Stimulated activated memory B cell treated with anti-CD40 and anti-IgM and Interleukin-4, amounts not matched to agents 10 μg/mL and 1 μg/mL and 100 μg/mL, for 72 hours (primary cell): ENCODE measurements around the gene CELA2A.
"Not testable (repeated sequence)": the region's sequence is repeated elsewhere in the genome, so short reads cannot be mapped to it uniquely, and the experiment has no call there.

Experiments used
- ATAC-seq: fragments of 150-1000 bp; cut with Tn5 transposase; 2 replicates; pipeline ENCODE4 v1.10.0; 2021
- H3K27ac Mint-ChIP-seq: one replicate; pipeline ENCODE4 v1.8.0; 2022; ENCODE audit warnings: mild to moderate bottlenecking, mixed read lengths
- H3K27me3 Mint-ChIP-seq: one replicate; pipeline ENCODE4 v1.8.0; 2022; ENCODE audit warnings: mixed read lengths
- H3K36me3 Mint-ChIP-seq: one replicate; pipeline ENCODE4 v1.8.0; 2022; ENCODE audit warnings: mixed read lengths
- H3K4me1 Mint-ChIP-seq: one replicate; pipeline ENCODE4 v1.8.0; 2022; ENCODE audit warnings: mixed read lengths
- H3K4me3 Mint-ChIP-seq: one replicate; pipeline ENCODE4 v1.8.0; 2022; ENCODE audit warnings: mild to moderate bottlenecking, moderate library complexity, mixed read lengths
- H3K9me3 Mint-ChIP-seq: one replicate; pipeline ENCODE4 v1.8.0; 2022; ENCODE audit warnings: mixed read lengths

CELA2A gene

GRCh38 chr1:15431571-15431948 is 25.0 kb upstream of the CELA2A start:
- ATAC-seq, result no peak
- H3K4me1 Mint-ChIP-seq, result no peaks in the 10 kb centered on the region
- no peak overlapping the region for H3K4me3 Mint-ChIP-seq
- H3K27me3 Mint-ChIP-seq, result no peaks in the 10 kb centered on the region
- H3K27ac Mint-ChIP-seq, result no peak overlapping the region
- peaks cover 21% of the 10 kb centered on the region for H3K36me3 Mint-ChIP-seq
- H3K9me3 Mint-ChIP-seq, result no peaks in the 10 kb centered on the region

GRCh38 chr1:15432324-15432723 is 24.2 kb upstream of the CELA2A start:
- ATAC-seq, result no peak

GRCh38 chr1:15433471-15433870 is 23.1 kb upstream of the CELA2A start:
- ATAC-seq, result no peak
- H3K4me3 Mint-ChIP-seq, result no peak overlapping the region
- H3K9me3 Mint-ChIP-seq, result no peaks in the 10 kb centered on the region
- H3K27ac Mint-ChIP-seq, result no peak overlapping the region
- H3K4me1 Mint-ChIP-seq, result no peaks in the 10 kb centered on the region
- peaks cover 2% of the 10 kb centered on the region for H3K36me3 Mint-ChIP-seq
- H3K27me3 Mint-ChIP-seq, result no peaks in the 10 kb centered on the region

More at GRCh38 chr1:15432324-15432723, 24.2 kb upstream of the CELA2A start:
- no peak overlapping the region for H3K27ac Mint-ChIP-seq
- H3K9me3 Mint-ChIP-seq, result no peaks in the 10 kb centered on the region
- no peaks in the 10 kb centered on the region for H3K27me3 Mint-ChIP-seq
- H3K4me1 Mint-ChIP-seq, result no peaks in the 10 kb centered on the region
- peaks cover 13% of the 10 kb centered on the region for H3K36me3 Mint-ChIP-seq
- no peak overlapping the region for H3K4me3 Mint-ChIP-seq

- not testable (repeated sequence) for H3K27me3 Mint-ChIP-seq, H3K9me3 Mint-ChIP-seq, H3K27ac Mint-ChIP-seq, H3K4me3 Mint-ChIP-seq, ATAC-seq, H3K36me3 Mint-ChIP-seq, H3K4me1 Mint-ChIP-seq
Measured at GRCh38 chr1:15434739-15435138, 21.8 kb upstream of the CELA2A start.

- Mint-ChIP-seq H3K4me3 (no peak overlapping the region), H3K36me3 (no peaks in the 10 kb centered on the region), H3K27me3 (peaks cover 1% of the 10 kb centered on the region), H3K9me3 (no peaks in the 10 kb centered on the region), H3K27ac (no peak overlapping the region), H3K4me1 (no peaks in the 10 kb centered on the region)
- no peak for ATAC-seq
Measured at GRCh38 chr1:15435239-15436077, 21.1 kb upstream of the CELA2A start.

- H3K27ac Mint-ChIP-seq, result no peak overlapping the region
- no peaks in the 10 kb centered on the region for H3K36me3 Mint-ChIP-seq
- no peak overlapping the region for H3K4me3 Mint-ChIP-seq
- peaks cover 16% of the 10 kb centered on the region for H3K27me3 Mint-ChIP-seq
- no peak for ATAC-seq
- H3K9me3 Mint-ChIP-seq, result no peaks in the 10 kb centered on the region
- H3K4me1 Mint-ChIP-seq, result no peaks in the 10 kb centered on the region
Measured at GRCh38 chr1:15436881-15437442, 19.6 kb upstream of the CELA2A start.

- Mint-ChIP-seq H3K36me3 (no peaks in the 10 kb centered on the region), H3K27ac (no peak overlapping the region), H3K4me3 (no peak overlapping the region), H3K4me1 (no peaks in the 10 kb centered on the region), H3K9me3 (no peaks in the 10 kb centered on the region), H3K27me3 (peaks cover 35% of the 10 kb centered on the region)
- no peak for ATAC-seq
Measured at GRCh38 chr1:15439325-15439724, 17.2 kb upstream of the CELA2A start.

GRCh38 chr1:15440357-15440756 is 16.2 kb upstream of the CELA2A start:
- Mint-ChIP-seq H3K4me3 (no peak overlapping the region), H3K27me3 (peaks cover 45% of the 10 kb centered on the region)

GRCh38 chr1:15441247-15441646 is 15.3 kb upstream of the CELA2A start:
- no peak overlapping the region for H3K27ac Mint-ChIP-seq
- H3K4me3 Mint-ChIP-seq, result no peak overlapping the region
- peaks cover 54% of the 10 kb centered on the region for H3K27me3 Mint-ChIP-seq
- H3K9me3 Mint-ChIP-seq, result no peaks in the 10 kb centered on the region
- no peak for ATAC-seq
- H3K36me3 Mint-ChIP-seq, result no peaks in the 10 kb centered on the region
- no peaks in the 10 kb centered on the region for H3K4me1 Mint-ChIP-seq

More at GRCh38 chr1:15440357-15440756, 16.2 kb upstream of the CELA2A start:
- Mint-ChIP-seq H3K36me3 (no peaks in the 10 kb centered on the region), H3K4me1 (no peaks in the 10 kb centered on the region), H3K27ac (no peak overlapping the region), H3K9me3 (no peaks in the 10 kb centered on the region)
- no peak for ATAC-seq

GRCh38 chr1:15442119-15442518 is 14.4 kb upstream of the CELA2A start:
- no peak for ATAC-seq
- Mint-ChIP-seq H3K36me3 (no peaks in the 10 kb centered on the region), H3K9me3 (no peaks in the 10 kb centered on the region), H3K27ac (no peak overlapping the region), H3K4me1 (no peaks in the 10 kb centered on the region), H3K4me3 (no peak overlapping the region), H3K27me3 (peaks cover 62% of the 10 kb centered on the region)

- no peaks in the 10 kb centered on the region for H3K4me1 Mint-ChIP-seq
- no peaks in the 10 kb centered on the region for H3K36me3 Mint-ChIP-seq
- peaks cover 69% of the 10 kb centered on the region for H3K27me3 Mint-ChIP-seq
- no peak for ATAC-seq
- no peak overlapping the region for H3K27ac Mint-ChIP-seq
- H3K9me3 Mint-ChIP-seq, result no peaks in the 10 kb centered on the region
- no peak overlapping the region for H3K4me3 Mint-ChIP-seq
Measured at GRCh38 chr1:15442759-15443158, 13.8 kb upstream of the CELA2A start.

GRCh38 chr1:15443281-15443680 is 13.3 kb upstream of the CELA2A start:
- no peak overlapping the region for H3K4me3 Mint-ChIP-seq
- no peak overlapping the region for H3K27ac Mint-ChIP-seq
- no peaks in the 10 kb centered on the region for H3K9me3 Mint-ChIP-seq
- H3K36me3 Mint-ChIP-seq, result no peaks in the 10 kb centered on the region
- ATAC-seq, result no peak
- H3K27me3 Mint-ChIP-seq, result peaks cover 69% of the 10 kb centered on the region
- no peaks in the 10 kb centered on the region for H3K4me1 Mint-ChIP-seq

GRCh38 chr1:15444468-15445389 is 11.8 kb upstream of the CELA2A start:
- Mint-ChIP-seq H3K27ac (no peak overlapping the region), H3K4me1 (no peaks in the 10 kb centered on the region), H3K9me3 (no peaks in the 10 kb centered on the region), H3K36me3 (no peaks in the 10 kb centered on the region), H3K4me3 (no peak overlapping the region), H3K27me3 (peaks cover 77% of the 10 kb centered on the region)
- ATAC-seq, result no peak

GRCh38 chr1:15445390-15446122 is 11.0 kb upstream of the CELA2A start:
- Mint-ChIP-seq H3K4me3 (no peak overlapping the region), H3K36me3 (no peaks in the 10 kb centered on the region), H3K27ac (no peak overlapping the region), H3K4me1 (no peaks in the 10 kb centered on the region), H3K9me3 (no peaks in the 10 kb centered on the region), H3K27me3 (peaks cover 79% of the 10 kb centered on the region)
- no peak for ATAC-seq

GRCh38 chr1:15446212-15446611 is 10.3 kb upstream of the CELA2A start:
- H3K27me3 Mint-ChIP-seq, result peaks cover 78% of the 10 kb centered on the region
- no peaks in the 10 kb centered on the region for H3K9me3 Mint-ChIP-seq
- H3K27ac Mint-ChIP-seq, result no peak overlapping the region
- H3K36me3 Mint-ChIP-seq, result no peaks in the 10 kb centered on the region
- no peaks in the 10 kb centered on the region for H3K4me1 Mint-ChIP-seq
- ATAC-seq, result no peak
- H3K4me3 Mint-ChIP-seq, result no peak overlapping the region
